DND-41 (cell line): Measurements from ENCODE around the gene CSNK2B.

Experiments
- EZH2 ChIP-seq: IDR thresholded peaks from 3 replicates; pipeline ENCODE4 v1.6.1; 2012; ENCODE audit warnings: borderline replicate concordance, low read depth, mild to moderate bottlenecking, moderate library complexity, low read length, inconsistent platforms; ENCODE audit not compliant: severe bottlenecking
- TF ChIP-seq, protein P1 (sequence below): IDR thresholded peaks from 2 replicates; pipeline ENCODE4 v1.5.1; 2012; ENCODE audit warnings: borderline replicate concordance, low read length, moderate library complexity, mild to moderate bottlenecking; ENCODE audit not compliant: poor library complexity, severe bottlenecking; ENCODE audit errors: extremely low read depth

DNA sequence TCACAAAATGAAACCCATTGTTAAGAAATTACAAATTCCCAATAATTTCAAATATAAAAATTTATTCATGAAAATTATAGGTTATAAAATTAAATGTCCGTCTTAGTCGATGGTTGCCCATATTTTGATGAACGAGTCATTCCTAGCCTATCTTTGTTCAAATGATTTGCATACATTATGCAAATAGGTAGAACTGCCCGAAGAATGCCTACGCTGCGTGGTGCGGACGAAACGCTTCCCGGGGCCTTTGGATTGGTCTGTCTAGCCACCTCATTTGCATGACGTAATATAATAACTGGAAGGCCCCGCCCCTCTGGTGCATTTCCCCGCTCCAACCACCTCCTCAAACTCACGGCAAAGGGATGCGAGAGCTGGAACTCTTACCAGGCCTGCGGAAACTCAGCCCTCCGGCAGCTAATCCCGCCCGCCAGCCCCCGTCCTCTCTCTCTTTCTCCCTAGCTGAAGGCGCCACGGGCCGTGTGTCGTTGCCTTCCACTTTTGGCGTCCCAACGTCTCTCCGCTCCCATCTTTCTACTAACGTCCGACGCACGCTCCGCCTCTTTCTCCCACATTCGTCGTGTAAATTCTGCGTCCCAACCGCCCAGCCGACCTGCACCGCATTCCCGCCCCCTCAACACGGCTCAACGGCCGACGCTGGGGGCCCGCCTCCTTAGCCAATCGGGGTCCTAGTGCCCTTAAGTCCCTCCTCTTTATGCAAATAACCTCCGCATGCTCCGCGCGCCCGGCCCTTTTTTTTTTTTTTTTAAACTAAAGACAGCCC lies 45.9 kb upstream of the CSNK2B start:
- TF ChIP-seq, protein P1, sequence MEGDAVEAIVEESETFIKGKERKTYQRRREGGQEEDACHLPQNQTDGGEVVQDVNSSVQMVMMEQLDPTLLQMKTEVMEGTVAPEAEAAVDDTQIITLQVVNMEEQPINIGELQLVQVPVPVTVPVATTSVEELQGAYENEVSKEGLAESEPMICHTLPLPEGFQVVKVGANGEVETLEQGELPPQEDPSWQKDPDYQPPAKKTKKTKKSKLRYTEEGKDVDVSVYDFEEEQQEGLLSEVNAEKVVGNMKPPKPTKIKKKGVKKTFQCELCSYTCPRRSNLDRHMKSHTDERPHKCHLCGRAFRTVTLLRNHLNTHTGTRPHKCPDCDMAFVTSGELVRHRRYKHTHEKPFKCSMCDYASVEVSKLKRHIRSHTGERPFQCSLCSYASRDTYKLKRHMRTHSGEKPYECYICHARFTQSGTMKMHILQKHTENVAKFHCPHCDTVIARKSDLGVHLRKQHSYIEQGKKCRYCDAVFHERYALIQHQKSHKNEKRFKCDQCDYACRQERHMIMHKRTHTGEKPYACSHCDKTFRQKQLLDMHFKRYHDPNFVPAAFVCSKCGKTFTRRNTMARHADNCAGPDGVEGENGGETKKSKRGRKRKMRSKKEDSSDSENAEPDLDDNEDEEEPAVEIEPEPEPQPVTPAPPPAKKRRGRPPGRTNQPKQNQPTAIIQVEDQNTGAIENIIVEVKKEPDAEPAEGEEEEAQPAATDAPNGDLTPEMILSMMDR, result no peak
- TF ChIP-seq EZH2, result no peak
